Neuronal stem cell (in vitro differentiated cells): ENCODE measurements around the gene METTL8.
A peak's percentile ranks its signal among the peaks of the same experiment; 100 is the strongest.

Experiments
- DNase-seq: peaks from one replicate; pipeline ENCODE4 v3.0.0-alpha.2; 2013; ENCODE audit warnings: low spot score
- H2AFZ ChIP-seq: one replicate; pipeline ENCODE4 v1.6.1; 2013; ENCODE audit warnings: mild to moderate bottlenecking, low read length, inconsistent platforms
- H2AK5ac ChIP-seq: 2 replicates; pipeline ENCODE4 v1.6.1; 2013; ENCODE audit warnings: low read depth, mild to moderate bottlenecking, inconsistent platforms, low read length, moderate library complexity, mixed read lengths
- H2BK120ac ChIP-seq: 2 replicates; pipeline ENCODE4 v1.6.1; 2013; ENCODE audit warnings: low read depth, mild to moderate bottlenecking, inconsistent platforms, low read length, moderate library complexity, mixed read lengths
- H2BK12ac ChIP-seq: one replicate; pipeline ENCODE4 v1.6.1; 2013; ENCODE audit warnings: low read length, inconsistent platforms
- H2BK15ac ChIP-seq: 2 replicates; pipeline ENCODE4 v1.6.1; 2013; ENCODE audit warnings: mild to moderate bottlenecking, low read length, inconsistent platforms, mixed read lengths
- H2BK5ac ChIP-seq: one replicate; pipeline ENCODE4 v1.6.1; 2013; ENCODE audit warnings: inconsistent platforms, mild to moderate bottlenecking, low read length, moderate library complexity
- H3K14ac ChIP-seq: one replicate; pipeline ENCODE4 v1.6.1; 2013; ENCODE audit warnings: low read length, inconsistent platforms
- H3K18ac ChIP-seq: 2 replicates; pipeline ENCODE4 v1.6.1; 2013; ENCODE audit warnings: low read length, inconsistent platforms
- H3K23ac ChIP-seq: 2 replicates; pipeline ENCODE4 v1.6.1; 2013; ENCODE audit warnings: low read depth, mild to moderate bottlenecking, mixed read lengths, low read length, inconsistent platforms; ENCODE audit not compliant: poor library complexity
- H3K27ac ChIP-seq: replicated peaks from 3 replicates; pipeline ENCODE4 v1.5.1; 2013; ENCODE audit warnings: low read length, inconsistent platforms
- H3K27me3 ChIP-seq, 3 experiments: 2 replicates each; pipeline ENCODE4 v1.6.1; 2013; ENCODE audit warnings: low read length in 3 of 3, mild to moderate bottlenecking in 2 of 3, inconsistent platforms in 1 of 3, low read depth in 1 of 3, mixed read lengths in 1 of 3, moderate library complexity in 1 of 3; ENCODE audit not compliant: control insufficient read depth in 3 of 3, insufficient read depth in 3 of 3
- H3K36me3 ChIP-seq, 2 donors: replicated peaks in 1 of 2; 2 replicates each; pipeline ENCODE4 v1.6.1; 2013; ENCODE audit warnings: low read length in 2 of 2; ENCODE audit not compliant: control insufficient read depth in 2 of 2, insufficient read depth in 2 of 2
- H3K4ac ChIP-seq: 2 replicates; pipeline ENCODE4 v1.6.1; 2013; ENCODE audit warnings: inconsistent platforms, mild to moderate bottlenecking, low read length, moderate library complexity
- H3K4me1 ChIP-seq, 2 donors: 1 replicate in 1 of 2; 2 replicates in 1 of 2; pipeline ENCODE4 v1.6.1; 2013; ENCODE audit warnings: low read length in 2 of 2, low read depth in 1 of 2; ENCODE audit not compliant: control insufficient read depth in 2 of 2, insufficient read depth in 1 of 2
- H3K4me2 ChIP-seq: one replicate; pipeline ENCODE4 v1.6.1; 2013; ENCODE audit warnings: mild to moderate bottlenecking, low read length, inconsistent platforms; ENCODE audit not compliant: insufficient read depth, poor library complexity, severe bottlenecking
- H3K4me3 ChIP-seq, 2 donors: 2 replicates each; pipeline ENCODE4 v1.5.1; 2013; ENCODE audit warnings: low read length in 2 of 2, mild to moderate bottlenecking in 2 of 2, inconsistent platforms in 1 of 2, moderate library complexity in 1 of 2
- H3K79me1 ChIP-seq: one replicate; pipeline ENCODE4 v1.6.1; 2013; ENCODE audit warnings: low read depth, mild to moderate bottlenecking, inconsistent platforms, low read length, moderate library complexity
- H3K9ac ChIP-seq: one replicate; pipeline ENCODE4 v1.6.1; 2013; ENCODE audit warnings: mild to moderate bottlenecking, low read depth, low read length, inconsistent platforms; ENCODE audit not compliant: poor library complexity
- H3K9me3 ChIP-seq, 2 donors: replicated peaks in 1 of 2; 2 replicates each; pipeline versions ENCODE3 to v1.6.1; 2013; ENCODE audit warnings: low read length in 2 of 2, mild to moderate bottlenecking in 2 of 2, inconsistent platforms in 1 of 2, low read depth in 1 of 2, mixed read lengths in 1 of 2, moderate library complexity in 1 of 2; ENCODE audit not compliant: control insufficient read depth in 2 of 2, insufficient read depth in 1 of 2
- H4K8ac ChIP-seq: one replicate; pipeline ENCODE4 v1.6.1; 2013; ENCODE audit warnings: low read depth, mild to moderate bottlenecking, inconsistent platforms, low read length, moderate library complexity
- H4K91ac ChIP-seq: one replicate; pipeline ENCODE4 v1.6.1; 2013; ENCODE audit warnings: low read length, low read depth, mild to moderate bottlenecking, inconsistent platforms; ENCODE audit not compliant: poor library complexity
- WGBS, 2 donors: extraction: QIAGEN DNeasy Blood & Tissue Kit; methylation state at CpG; one replicate each; pipeline ENCODE4 v1.1.7; 2013; ENCODE audit warnings: missing lambda C conversion rate in 2 of 2, mixed read lengths in 1 of 2; ENCODE audit not compliant: insufficient read length in 2 of 2, insufficient replicate concordance in 1 of 2; ENCODE audit errors: extremely low coverage in 2 of 2; 5-methylcytosine and 5-hydroxymethylcytosine counted together

The METTL8 gene

GRCh38 chr2:171289991-171290390, 143.8 kb downstream of the METTL8 start:
- WGBS, 2 donors: no CpG with 5 or more reads among the region's 3 CpGs
- Histone ChIP-seq H3K27ac (no peak overlapping the region), H3K4me3 (no peak overlapping the region), H3K4ac (no peak overlapping the region), H2AK5ac (no peak overlapping the region), H2BK120ac (no peak overlapping the region), H3K23ac (no peak overlapping the region), H3K4me2 (no peak overlapping the region), H2BK15ac (no peak overlapping the region), H3K4me1 (peaks cover 3 to 5% of the 10 kb centered on the region in 2 donors), H3K36me3 (no peaks in the 10 kb centered on the region), H3K79me1 (no peaks in the 10 kb centered on the region), H3K14ac (no peak overlapping the region), H2BK5ac (no peak overlapping the region), H4K91ac (no peak overlapping the region), H3K9ac (no peak overlapping the region), H3K9me3 (no peaks in the 10 kb centered on the region), H2BK12ac (no peak overlapping the region), H3K27me3 (no peaks in the 10 kb centered on the region), H4K8ac (no peak overlapping the region), H2AFZ (no peak overlapping the region), H3K18ac (no peak overlapping the region)
- no peak for DNase-seq

GRCh38 chr2:171289316-171289715, 144.5 kb downstream of the METTL8 start:
- H3K4me2 ChIP-seq: no peak overlapping the region
- H3K79me1 ChIP-seq: no peaks in the 10 kb centered on the region
- H3K4me1 ChIP-seq: peaks cover 3 to 5% of the 10 kb centered on the region in 2 donors
- DNase-seq: no peak
- no peak overlapping the region for H2BK120ac ChIP-seq
- no peaks in the 10 kb centered on the region for H3K36me3 ChIP-seq
- H3K27ac ChIP-seq: no peak overlapping the region
- no peak overlapping the region for H2BK15ac ChIP-seq
- H2AK5ac ChIP-seq: no peak overlapping the region
- H3K23ac ChIP-seq: no peak overlapping the region
- H3K4me3 ChIP-seq: no peak overlapping the region
- H4K91ac ChIP-seq: no peak overlapping the region
- no peak overlapping the region for H2BK12ac ChIP-seq
- no peaks in the 10 kb centered on the region for H3K27me3 ChIP-seq
- no peak overlapping the region for H2AFZ ChIP-seq
- no peak overlapping the region for H2BK5ac ChIP-seq
- no peak overlapping the region for H3K14ac ChIP-seq
- H3K18ac ChIP-seq: no peak overlapping the region
- H4K8ac ChIP-seq: no peak overlapping the region
- no peak overlapping the region for H3K4ac ChIP-seq
- H3K9me3 ChIP-seq: no peaks in the 10 kb centered on the region
- H3K9ac ChIP-seq: no peak overlapping the region

GRCh38 chr2:171287611-171288010, 146.2 kb downstream of the METTL8 start:
- Histone ChIP-seq H2BK120ac (no peak overlapping the region), H3K9me3 (no peaks in the 10 kb centered on the region), H3K23ac (no peak overlapping the region), H3K18ac (no peak overlapping the region), H4K8ac (no peak overlapping the region), H3K36me3 (no peaks in the 10 kb centered on the region), H2BK5ac (no peak overlapping the region), H2BK15ac (no peak overlapping the region), H3K4me2 (no peak overlapping the region), H3K27ac (no peak overlapping the region), H3K4me3 (no peak overlapping the region), H4K91ac (no peak overlapping the region), H2AK5ac (no peak overlapping the region), H3K14ac (no peak overlapping the region), H2BK12ac (no peak overlapping the region), H3K9ac (no peak overlapping the region), H3K4ac (no peak overlapping the region), H3K4me1 (peaks cover 3 to 5% of the 10 kb centered on the region in 2 donors), H3K79me1 (no peaks in the 10 kb centered on the region), H2AFZ (peak overlapping the region; percentile 69), H3K27me3 (no peaks in the 10 kb centered on the region)
- no peak for DNase-seq
- no CpG with 5 or more reads among the region's 4 CpGs for WGBS, 2 donors

GRCh38 chr2:171287036-171287571, 146.7 kb downstream of the METTL8 start:
- Histone ChIP-seq H3K18ac (no peak overlapping the region), H2BK120ac (no peak overlapping the region), H4K91ac (no peak overlapping the region), H2BK15ac (no peak overlapping the region), H3K4me2 (no peak overlapping the region), H3K4ac (no peak overlapping the region), H4K8ac (no peak overlapping the region), H2BK12ac (no peak overlapping the region), H3K9me3 (no peaks in the 10 kb centered on the region), H3K14ac (no peak overlapping the region), H3K27ac (no peak overlapping the region), H3K4me1 (peaks cover 3 to 5% of the 10 kb centered on the region in 2 donors), H3K23ac (no peak overlapping the region), H3K36me3 (no peaks in the 10 kb centered on the region), H3K27me3 (no peaks in the 10 kb centered on the region), H2BK5ac (no peak overlapping the region), H2AK5ac (no peak overlapping the region), H3K79me1 (no peaks in the 10 kb centered on the region), H3K9ac (no peak overlapping the region), H3K4me3 (no peak overlapping the region), H2AFZ (peak overlapping the region; percentile 69)
- DNase-seq: no peak
